Heart left ventricle (tissue), 13 donors: ENCODE measurements around the gene SUSD2.

Experiments used
- POLR2A ChIP-seq, 2 donors: fragments of 450-650 bp; IDR thresholded peaks; one replicate each; pipeline ENCODE4 v1.6.1; 2017; ENCODE audit warnings: antibody characterized with exemption in 2 of 2, mild to moderate bottlenecking in 2 of 2, moderate library complexity in 2 of 2
- TF ChIP-seq, protein P1 (sequence below), 12 donors: fragments of 200-600 bp; sonication (generic) in 4 of 12; IDR thresholded peaks; one replicate each; pipeline versions ENCODE4 v1.5.0 to v1.8.0; 2018 to 2022; ENCODE audit warnings: antibody characterized with exemption in 12 of 12, mild to moderate bottlenecking in 5 of 12
- donor health status: ischemic (EF 13 %, LVEDD 7.1; RV severe dilation, severe dysfunction).
- donor health status: DM: no; HTN: yes; CAD: no.
- donor health status: DM: no; HTN: no; CAD: no.
- donor health status: ischemic (EF 25% LVEDD 6.9; RV normal size, moderate dysfunction).
- donor health status: ischemic (EF 25% LVEDD 5.7; RV mildly dilated, moderate dysfunction).
- donor health status: ischemic (EF 35%, LVEDD 5.7; RV mildly dilated, moderate dysfunction).
- donor health status: nonischemic (EF 11% LVEDD 7.7; RV severe dilation, severe dysfunction).
- donor health status: DM: yes; HTN: yes; CAD: no.
- donor health status: PGD.
- donor health status: ischemic (EF 29% LVEDD 5.4; RV normal size, mild dysfunction).
- donor health status: nonischemic (EF 23%, LVEDD 6.1; RV moderate dilation, normal function).

DNA sequence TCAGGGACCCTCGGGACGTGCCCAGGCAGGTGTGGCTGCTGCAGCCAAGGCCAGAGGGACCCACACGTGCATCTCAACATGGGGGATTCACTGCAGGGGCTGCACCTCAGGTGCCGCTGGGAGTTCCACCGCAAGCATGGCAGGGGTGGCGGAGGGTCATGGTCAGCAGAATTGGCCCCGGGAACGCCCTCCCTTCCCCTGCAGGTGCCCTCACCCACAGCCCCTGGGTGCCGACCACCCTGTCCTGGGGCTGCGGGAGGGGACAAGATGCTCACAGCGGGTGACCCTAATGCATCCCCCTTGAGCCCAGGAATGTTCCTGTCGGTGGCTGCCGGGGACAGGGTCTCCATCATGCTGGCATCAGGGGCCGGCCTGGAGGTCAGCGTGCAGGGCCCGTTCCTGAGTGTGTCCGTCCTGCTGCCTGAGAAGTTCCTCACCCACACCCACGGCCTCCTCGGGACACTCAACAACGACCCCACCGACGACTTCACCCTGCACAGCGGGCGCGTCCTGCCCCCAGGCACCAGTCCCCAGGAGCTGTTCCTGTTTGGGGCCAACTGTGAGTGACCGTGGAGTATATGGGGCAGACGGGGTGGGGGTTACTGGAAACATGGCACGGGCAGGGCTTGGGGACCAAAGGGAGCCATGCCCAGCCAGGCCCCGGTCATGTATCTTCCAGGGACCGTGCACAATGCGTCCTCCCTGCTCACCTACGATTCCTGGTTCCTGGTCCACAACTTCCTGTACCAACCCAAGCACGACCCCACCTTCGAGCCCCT, 5.8 kb downstream of the SUSD2 start:
- TF ChIP-seq, protein P1, sequence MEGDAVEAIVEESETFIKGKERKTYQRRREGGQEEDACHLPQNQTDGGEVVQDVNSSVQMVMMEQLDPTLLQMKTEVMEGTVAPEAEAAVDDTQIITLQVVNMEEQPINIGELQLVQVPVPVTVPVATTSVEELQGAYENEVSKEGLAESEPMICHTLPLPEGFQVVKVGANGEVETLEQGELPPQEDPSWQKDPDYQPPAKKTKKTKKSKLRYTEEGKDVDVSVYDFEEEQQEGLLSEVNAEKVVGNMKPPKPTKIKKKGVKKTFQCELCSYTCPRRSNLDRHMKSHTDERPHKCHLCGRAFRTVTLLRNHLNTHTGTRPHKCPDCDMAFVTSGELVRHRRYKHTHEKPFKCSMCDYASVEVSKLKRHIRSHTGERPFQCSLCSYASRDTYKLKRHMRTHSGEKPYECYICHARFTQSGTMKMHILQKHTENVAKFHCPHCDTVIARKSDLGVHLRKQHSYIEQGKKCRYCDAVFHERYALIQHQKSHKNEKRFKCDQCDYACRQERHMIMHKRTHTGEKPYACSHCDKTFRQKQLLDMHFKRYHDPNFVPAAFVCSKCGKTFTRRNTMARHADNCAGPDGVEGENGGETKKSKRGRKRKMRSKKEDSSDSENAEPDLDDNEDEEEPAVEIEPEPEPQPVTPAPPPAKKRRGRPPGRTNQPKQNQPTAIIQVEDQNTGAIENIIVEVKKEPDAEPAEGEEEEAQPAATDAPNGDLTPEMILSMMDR (IDR thresholded peaks at IDR 0.05) = no peak
- no peak for TF ChIP-seq POLR2A (IDR thresholded peaks at IDR 0.05)
